Mucosa of descending colon (tissue), 3 donors: ENCODE results near the gene PAX3. TPM values are rescaled to one million over a fixed set of nuclear protein-coding genes. Genes with fewer than 3 reads are reported as not detected.

Experiments
- ATAC-seq: fragments of 200-7000 bp; cut with Tn5 transposase; one replicate; pipeline ENCODE4 v1.9.1; 2020; ENCODE audit warnings: mild to moderate bottlenecking, moderate library complexity
- DNase-seq, 3 donors: peaks; one replicate each; pipeline ENCODE4 v3.0.0-alpha.2; 2020
- H3K36me3 ChIP-seq: fragments of 200-600 bp; one replicate; pipeline ENCODE4 v1.8.0; 2021; ENCODE audit warnings: low read depth, mild to moderate bottlenecking
- H3K4me1 ChIP-seq: fragments of 200-600 bp; one replicate; pipeline ENCODE4 v1.8.0; 2021; ENCODE audit warnings: low read depth, mild to moderate bottlenecking
- H3K4me3 ChIP-seq: fragments of 200-600 bp; one replicate; pipeline ENCODE4 v1.8.0; 2021; ENCODE audit warnings: mild to moderate bottlenecking
- H3K9me3 ChIP-seq: fragments of 200-600 bp; one replicate; pipeline ENCODE4 v1.8.0; 2021; ENCODE audit warnings: mild to moderate bottlenecking
- intact Hi-C, 2 donors: fragments of 100-400 bp; cut with DNase I in 1 of 2; cut with micrococcal nuclease in 1 of 2; formaldehyde crosslinking; loops; one replicate each; pipeline versions ENCODE4 v1.11.0 to v1.11.1; 2022; cut with DNase I, micrococcal nuclease
- total RNA-seq, 3 donors: library from RNA; stranded (reverse); fragmentation: NEBNext Ultra II Directional in 2 of 3; extraction: Animal tissue kit (Norgen Biotek cat#: 25700) in 2 of 3; gene quantifications; one replicate each; pipeline versions ENCODE4 v1.2.1 to v1.2.4, GENCODE V29; 2021 to 2023
- TF ChIP-seq, protein P1 (sequence below): fragments of 200-600 bp; IDR thresholded peaks from one replicate; pipeline ENCODE4 v1.8.0; 2022; ENCODE audit warnings: antibody characterized with exemption, mild to moderate bottlenecking
- donor health status: DM: no; HTN: no; CAD: no; lungs with moderate emphysema.
- donor health status: DM: no; HTN: no; CAD: no.
- donor health status: DM: no; HTN: yes; CAD: no.

The PAX3 gene
- total RNA-seq, 3 donors from 2014 or later = not detected

DNA sequence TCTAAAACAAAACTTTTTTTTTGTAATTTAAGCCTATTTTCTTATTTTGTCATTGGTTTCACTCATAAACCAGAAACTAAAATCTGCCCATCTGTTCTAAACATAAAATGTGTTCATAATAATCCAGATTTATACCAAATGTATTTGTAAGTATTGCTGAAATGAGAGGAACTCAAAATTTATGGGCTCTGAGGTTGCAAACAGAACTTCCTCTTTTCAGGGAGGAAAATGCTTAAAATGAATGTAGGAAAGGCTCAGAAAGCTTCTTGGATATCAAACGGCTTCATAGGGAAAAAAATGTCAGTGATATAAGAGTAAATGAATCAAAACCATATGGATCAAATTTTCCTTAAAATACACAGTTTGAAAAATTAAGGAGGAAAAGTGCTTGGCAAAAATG lies 83.9 kb downstream of the PAX3 start:
- Histone ChIP-seq H3K4me3 (no peak overlapping the region), H3K4me1 (no peaks in the 10 kb centered on the region), H3K9me3 (no peaks in the 10 kb centered on the region), H3K36me3 (no peaks in the 10 kb centered on the region)
- intact Hi-C loops = no loop called here
- TF ChIP-seq, protein P1, sequence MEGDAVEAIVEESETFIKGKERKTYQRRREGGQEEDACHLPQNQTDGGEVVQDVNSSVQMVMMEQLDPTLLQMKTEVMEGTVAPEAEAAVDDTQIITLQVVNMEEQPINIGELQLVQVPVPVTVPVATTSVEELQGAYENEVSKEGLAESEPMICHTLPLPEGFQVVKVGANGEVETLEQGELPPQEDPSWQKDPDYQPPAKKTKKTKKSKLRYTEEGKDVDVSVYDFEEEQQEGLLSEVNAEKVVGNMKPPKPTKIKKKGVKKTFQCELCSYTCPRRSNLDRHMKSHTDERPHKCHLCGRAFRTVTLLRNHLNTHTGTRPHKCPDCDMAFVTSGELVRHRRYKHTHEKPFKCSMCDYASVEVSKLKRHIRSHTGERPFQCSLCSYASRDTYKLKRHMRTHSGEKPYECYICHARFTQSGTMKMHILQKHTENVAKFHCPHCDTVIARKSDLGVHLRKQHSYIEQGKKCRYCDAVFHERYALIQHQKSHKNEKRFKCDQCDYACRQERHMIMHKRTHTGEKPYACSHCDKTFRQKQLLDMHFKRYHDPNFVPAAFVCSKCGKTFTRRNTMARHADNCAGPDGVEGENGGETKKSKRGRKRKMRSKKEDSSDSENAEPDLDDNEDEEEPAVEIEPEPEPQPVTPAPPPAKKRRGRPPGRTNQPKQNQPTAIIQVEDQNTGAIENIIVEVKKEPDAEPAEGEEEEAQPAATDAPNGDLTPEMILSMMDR = no peak
- DNase-seq (no peak), ATAC-seq (no peak)

DNA sequence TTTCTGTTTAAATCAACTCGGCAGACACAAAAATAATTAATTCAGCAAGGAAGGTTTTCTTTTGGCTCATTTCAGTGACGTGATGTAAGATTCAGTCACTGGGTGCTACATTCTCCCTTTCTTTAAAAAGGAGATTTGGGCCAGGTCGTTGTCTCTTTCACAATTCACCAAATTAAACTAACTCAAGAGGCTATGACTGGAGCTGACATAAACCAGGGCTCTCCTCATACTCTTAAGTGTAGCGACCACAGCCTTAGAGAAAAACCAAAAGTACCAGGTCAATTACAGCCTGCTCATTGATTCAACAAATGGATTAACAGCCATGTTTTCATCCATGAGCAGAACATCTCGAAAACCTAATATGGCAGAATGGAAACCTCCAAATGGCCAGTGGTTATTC lies 85.7 kb downstream of the PAX3 start:
- no peak for ATAC-seq
- H3K36me3 ChIP-seq = no peaks in the 10 kb centered on the region
- DNase-seq = no peak
- no peaks in the 10 kb centered on the region for H3K4me1 ChIP-seq
- H3K9me3 ChIP-seq = no peaks in the 10 kb centered on the region
- H3K4me3 ChIP-seq = no peak overlapping the region
- intact Hi-C loops = no loop called here
- TF ChIP-seq, protein P1 = no peak

DNA sequence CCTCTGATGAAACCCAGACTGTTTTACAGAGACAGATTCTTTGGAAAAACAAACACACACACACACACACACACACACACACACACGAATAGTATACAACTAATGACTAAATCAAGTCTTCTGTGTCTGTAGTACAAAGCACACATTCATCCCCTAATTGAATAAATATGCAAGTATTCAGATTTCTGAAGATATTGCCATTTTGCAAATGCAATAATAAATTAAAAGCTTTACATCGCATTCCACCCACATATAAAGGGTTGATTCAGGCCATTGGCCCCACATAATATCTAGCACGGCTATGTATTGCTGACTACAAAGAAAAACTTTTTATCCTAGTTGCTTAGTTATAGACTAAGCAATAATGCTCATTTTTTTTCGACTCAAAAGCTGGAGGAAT lies 86.2 kb downstream of the PAX3 start:
- TF ChIP-seq, protein P1 = no peak
- Histone ChIP-seq H3K9me3 (no peaks in the 10 kb centered on the region), H3K36me3 (no peaks in the 10 kb centered on the region), H3K4me3 (no peak overlapping the region), H3K4me1 (no peaks in the 10 kb centered on the region)
- no peak for DNase-seq
- intact Hi-C loops = no loop called here
- ATAC-seq = no peak

DNA sequence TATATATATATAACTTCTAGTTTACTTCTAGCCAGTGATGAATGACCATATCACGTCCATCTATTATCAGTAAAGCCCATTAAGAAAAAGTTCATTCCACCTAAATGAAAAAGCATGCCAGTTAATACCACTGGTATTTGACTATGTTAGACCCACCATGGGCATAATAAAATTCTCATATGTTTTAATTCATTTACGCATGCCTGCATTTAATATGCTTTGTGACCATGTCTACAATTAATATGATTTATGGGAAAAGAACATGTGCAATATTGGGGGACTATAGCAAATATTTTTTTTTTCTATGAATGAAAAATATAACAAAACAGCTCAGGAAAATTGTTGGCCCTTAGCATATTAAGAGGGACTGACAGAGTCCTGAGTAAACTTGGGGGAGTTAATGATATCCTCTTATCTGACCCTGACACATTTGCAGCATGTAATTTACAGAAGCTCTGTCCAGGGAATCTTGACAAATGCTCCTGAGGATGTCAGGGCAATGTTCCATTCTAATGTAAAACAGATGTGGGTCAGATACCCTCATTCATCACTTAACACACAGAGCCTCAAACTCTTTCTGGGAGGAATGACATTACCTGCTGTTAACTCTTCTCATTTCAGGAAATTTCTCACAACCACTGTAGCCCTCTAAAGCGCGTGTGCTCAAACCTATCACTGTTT lies 90.6 kb downstream of the PAX3 start:
- no peaks in the 10 kb centered on the region for H3K4me1 ChIP-seq
- H3K9me3 ChIP-seq = no peaks in the 10 kb centered on the region
- TF ChIP-seq, protein P1 = no peak
- ATAC-seq (no peak), DNase-seq (no peak)
- no peak overlapping the region for H3K4me3 ChIP-seq
- H3K36me3 ChIP-seq = no peaks in the 10 kb centered on the region
- intact Hi-C loops = no loop called here

DNA sequence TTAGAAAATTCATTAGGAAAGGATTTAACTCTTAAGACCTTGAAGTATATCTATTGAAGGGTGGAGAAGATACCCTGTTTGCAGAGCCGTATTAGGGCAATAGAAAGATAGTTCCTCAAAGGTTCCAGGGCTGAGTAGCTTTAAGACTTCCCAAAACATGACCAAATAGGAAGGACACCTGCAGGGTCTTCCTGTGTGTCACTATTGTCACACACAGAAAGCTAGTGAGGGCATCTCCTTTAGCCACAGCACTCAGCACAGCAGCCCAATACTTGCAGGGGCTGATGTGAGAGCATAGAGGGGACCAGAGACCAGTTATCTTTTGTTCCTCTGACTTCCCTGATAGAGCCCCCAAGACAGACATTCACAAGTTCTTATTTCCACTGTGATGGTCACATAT lies 93.7 kb downstream of the PAX3 start:
- no peak for ATAC-seq
- intact Hi-C loops = no loop called here
- no peaks in the 10 kb centered on the region for H3K36me3 ChIP-seq
- no peaks in the 10 kb centered on the region for H3K9me3 ChIP-seq
- H3K4me1 ChIP-seq = no peaks in the 10 kb centered on the region
- TF ChIP-seq, protein P1 = no peak
- no peak for DNase-seq
- H3K4me3 ChIP-seq = no peak overlapping the region

DNA sequence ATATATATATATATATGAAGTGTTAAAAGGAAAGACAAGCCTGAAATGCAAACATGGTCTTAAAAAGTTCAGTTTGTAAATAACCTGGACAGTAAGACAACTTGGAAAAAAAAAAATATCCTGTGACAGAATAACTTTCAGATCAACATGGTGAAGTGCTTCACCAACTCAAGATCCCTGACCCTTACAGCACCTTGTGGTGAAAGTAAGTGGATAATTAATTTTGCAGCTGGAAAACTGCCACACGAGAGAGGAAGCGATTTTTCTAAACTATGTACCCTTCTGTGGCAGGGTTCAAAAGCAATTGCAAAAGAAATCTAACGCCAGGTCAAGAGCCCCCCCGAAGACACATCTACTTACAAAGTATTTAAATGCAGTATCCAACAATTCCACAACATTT lies 95.8 kb downstream of the PAX3 start:
- DNase-seq (no peak), ATAC-seq (no peak)
- intact Hi-C loops = no loop called here
- TF ChIP-seq, protein P1 = no peak
- Histone ChIP-seq H3K36me3 (no peaks in the 10 kb centered on the region), H3K4me1 (no peaks in the 10 kb centered on the region), H3K4me3 (no peak overlapping the region), H3K9me3 (no peaks in the 10 kb centered on the region)
